Astrocyte of the cerebellum (primary cell): ENCODE data around the gene USP17L11.
"Not testable (repeated sequence)": the region's sequence is repeated elsewhere in the genome, so short reads cannot be mapped to it uniquely, and the experiment has no call there.

Experiments used
- DNase-seq: peaks from one replicate; pipeline ENCODE4 v3.0.0-alpha.2; 2011; ENCODE audit warnings: low read depth
- H3K4me3 ChIP-seq: 2 replicates; pipeline ENCODE4 v1.5.1; 2011; ENCODE audit warnings: mild to moderate bottlenecking, low read depth, low read length, moderate library complexity
- in situ Hi-C: cut with HindIII; loops from 2 replicates; pipeline ENCODE4 v1.10.0; 2017; ENCODE audit warnings: low sequenced_read_pairs

Gene USP17L11, protein sequence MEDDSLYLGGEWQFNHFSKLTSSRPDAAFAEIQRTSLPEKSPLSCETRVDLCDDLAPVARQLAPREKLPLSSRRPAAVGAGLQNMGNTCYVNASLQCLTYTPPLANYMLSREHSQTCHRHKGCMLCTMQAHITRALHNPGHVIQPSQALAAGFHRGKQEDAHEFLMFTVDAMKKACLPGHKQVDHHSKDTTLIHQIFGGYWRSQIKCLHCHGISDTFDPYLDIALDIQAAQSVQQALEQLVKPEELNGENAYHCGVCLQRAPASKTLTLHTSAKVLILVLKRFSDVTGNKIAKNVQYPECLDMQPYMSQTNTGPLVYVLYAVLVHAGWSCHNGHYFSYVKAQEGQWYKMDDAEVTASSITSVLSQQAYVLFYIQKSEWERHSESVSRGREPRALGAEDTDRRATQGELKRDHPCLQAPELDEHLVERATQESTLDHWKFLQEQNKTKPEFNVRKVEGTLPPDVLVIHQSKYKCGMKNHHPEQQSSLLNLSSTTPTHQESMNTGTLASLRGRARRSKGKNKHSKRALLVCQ

DNA sequence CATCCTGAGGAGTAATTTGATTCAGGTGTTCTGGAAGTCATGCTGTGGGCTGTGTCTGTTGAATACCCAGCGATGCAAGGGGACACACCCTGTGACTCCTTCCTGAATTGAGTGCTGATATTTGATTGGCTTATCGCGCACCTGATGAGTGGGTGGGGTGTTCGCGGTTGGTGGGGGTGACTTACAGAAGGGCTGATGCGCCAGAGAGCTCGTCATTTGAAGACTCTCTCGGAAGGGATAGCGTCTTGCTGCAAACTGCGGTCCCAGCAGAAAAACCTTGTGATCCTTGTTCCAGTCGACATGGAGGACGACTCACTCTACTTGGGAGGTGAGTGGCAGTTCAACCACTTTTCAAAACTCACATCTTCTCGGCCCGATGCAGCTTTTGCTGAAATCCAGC, at the start of gene USP17L11:
Gene USP17L11 (plus strand): TSS at position 301 of the 400 bp plus-strand sequence. CDS start 0 bp downstream, at position 301.
- DNase-seq, H3K4me3 ChIP-seq, in situ Hi-C loops: not testable (repeated sequence)

DNA sequence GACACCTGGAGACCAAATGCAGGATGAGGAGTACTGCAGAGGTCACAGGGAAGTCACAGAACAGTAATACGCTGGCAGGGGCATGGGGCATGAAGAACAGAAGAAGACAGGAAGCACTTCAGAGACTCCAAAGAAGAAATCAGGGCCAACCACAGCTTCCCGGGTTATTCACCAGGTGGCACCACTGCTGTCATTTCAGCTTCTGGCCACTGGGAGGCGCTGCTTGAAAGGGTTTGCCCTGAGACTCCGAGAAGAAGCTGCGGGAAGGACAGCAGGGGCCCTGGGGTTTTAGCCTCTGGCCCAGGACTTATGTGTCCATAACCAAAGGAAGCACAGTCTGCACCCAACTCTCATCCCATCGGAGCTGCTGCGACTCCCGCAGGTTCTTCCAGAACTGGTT, 49.2 kb upstream of the USP17L11 start:
- H3K4me3 ChIP-seq, DNase-seq, in situ Hi-C loops: not testable (repeated sequence)

DNA sequence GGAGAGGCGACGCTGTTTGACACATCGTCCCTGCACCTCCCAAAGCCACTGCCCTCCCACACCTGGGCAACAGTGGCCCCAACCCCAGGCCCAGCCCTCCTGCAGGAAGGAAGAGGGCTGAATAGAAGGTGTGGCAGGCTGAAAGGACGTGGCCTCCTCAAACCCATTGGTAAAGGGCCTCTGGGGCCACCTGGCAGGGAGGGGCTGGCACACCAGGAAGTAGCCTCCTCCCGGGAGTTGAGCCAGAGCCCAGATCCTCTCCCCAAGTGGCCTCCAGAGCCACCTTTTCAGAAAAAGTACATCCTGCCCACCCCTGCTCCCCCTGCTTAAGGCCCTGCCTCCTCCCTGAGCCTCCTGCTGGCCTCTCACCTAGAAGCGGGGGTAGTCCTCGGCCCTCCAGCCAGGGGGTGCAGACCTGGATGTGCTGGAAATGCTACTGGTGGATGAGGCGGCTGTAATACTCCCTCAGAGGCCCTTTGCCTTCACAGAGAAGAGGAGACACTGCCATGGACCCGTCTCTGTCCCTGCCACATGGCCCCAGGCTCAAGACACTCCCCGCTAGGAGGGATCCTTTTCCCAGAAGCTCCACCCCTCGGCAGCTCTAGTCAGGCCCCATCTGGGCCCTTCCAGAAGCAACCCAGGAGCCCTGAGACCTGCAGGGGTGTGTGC, 45.3 kb upstream of the USP17L11 start, which contains the start of gene FAM90A26:
Gene FAM90A26 (plus strand): TSS at position 619 of the 669 bp plus-strand sequence. CDS start 2,764 bp downstream, outside the sequence.
- DNase-seq, in situ Hi-C loops, H3K4me3 ChIP-seq: not testable (repeated sequence)

DNA sequence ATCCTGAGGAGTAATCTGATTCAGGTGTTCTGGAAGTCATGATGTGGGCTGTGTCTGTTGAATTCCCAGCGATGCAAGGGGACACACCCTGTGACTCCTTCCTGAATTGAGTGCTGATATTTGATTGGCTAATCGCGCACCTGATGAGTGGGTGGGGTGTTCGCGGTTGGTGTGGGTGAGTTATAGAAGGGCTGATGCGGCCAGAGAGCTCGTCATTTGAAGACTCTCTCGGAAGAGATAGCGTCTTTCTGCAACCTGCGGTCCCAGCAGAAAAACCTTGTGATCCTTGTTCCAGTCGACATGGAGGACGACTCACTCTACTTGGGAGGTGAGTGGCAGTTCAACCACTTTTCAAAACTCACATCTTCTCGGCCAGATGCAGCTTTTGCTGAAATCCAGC, 4.8 kb upstream of the USP17L11 start, which contains the start of gene USP17L10:
Gene USP17L10 (plus strand): TSS at position 301 of the 400 bp plus-strand sequence. CDS start 0 bp downstream, at position 301.
- in situ Hi-C loops, DNase-seq, H3K4me3 ChIP-seq: not testable (repeated sequence)

DNA sequence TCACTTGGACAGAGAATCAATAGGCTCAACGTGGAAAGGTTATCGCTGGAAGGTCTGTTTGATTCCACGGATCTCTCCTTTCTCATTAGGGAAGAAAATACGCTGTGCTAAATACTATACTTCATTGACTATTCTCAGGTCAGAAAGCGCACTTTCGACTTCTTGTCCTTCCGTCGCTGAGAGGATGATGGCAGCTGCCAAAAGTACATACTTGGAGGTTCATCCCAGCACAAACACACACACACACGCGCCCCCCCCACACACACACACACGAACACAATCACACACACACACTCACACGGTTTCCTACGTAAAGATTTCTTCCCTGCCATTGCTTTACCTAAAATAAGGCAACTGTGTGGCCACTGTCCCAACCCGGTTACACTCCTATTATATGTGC, 504 bp upstream of the USP17L11 start:
- DNase-seq, H3K4me3 ChIP-seq, in situ Hi-C loops: not testable (repeated sequence)

DNA sequence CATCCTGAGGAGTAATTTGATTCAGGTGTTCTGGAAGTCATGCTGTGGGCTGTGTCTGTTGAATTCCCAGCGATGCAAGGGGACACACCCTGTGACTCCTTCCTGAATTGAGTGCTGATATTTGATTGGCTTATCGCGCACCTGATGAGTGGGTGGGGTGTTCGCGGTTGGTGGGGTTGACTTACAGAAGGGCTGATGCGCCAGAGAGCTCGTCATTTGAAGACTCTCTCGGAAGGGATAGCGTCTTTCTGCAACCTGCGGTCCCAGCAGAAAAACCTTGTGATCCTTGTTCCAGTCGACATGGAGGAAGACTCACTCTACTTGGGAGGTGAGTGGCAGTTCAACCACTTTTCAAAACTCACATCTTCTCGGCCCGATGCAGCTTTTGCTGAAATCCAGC, 4.6 kb downstream of the USP17L11 start, which contains the start of gene USP17L12:
Gene USP17L12 (plus strand): TSS at position 301 of the 400 bp plus-strand sequence. CDS start 0 bp downstream, at position 301.
- DNase-seq, H3K4me3 ChIP-seq, in situ Hi-C loops: not testable (repeated sequence)

DNA sequence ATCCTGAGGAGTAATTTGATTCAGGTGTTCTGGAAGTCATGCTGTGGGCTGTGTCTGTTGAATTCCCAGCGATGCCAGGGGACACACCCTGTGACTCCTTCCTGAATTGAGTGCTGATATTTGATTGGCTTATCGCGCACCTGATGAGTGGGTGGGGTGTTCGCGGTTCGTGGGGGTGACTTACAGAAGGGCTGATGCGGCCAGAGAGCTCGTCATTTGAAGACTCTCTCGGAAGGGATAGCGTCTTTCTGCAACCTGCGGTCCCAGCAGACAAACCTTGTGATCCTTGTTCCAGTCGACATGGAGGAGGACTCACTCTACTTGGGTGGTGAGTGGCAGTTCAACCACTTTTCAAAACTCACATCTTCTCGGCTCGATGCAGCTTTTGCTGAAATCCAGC, 9.4 kb downstream of the USP17L11 start, which contains the start of gene USP17L13:
Gene USP17L13 (plus strand): TSS at position 301 of the 400 bp plus-strand sequence. CDS start 0 bp downstream, at position 301.
- DNase-seq, H3K4me3 ChIP-seq, in situ Hi-C loops: not testable (repeated sequence)

DNA sequence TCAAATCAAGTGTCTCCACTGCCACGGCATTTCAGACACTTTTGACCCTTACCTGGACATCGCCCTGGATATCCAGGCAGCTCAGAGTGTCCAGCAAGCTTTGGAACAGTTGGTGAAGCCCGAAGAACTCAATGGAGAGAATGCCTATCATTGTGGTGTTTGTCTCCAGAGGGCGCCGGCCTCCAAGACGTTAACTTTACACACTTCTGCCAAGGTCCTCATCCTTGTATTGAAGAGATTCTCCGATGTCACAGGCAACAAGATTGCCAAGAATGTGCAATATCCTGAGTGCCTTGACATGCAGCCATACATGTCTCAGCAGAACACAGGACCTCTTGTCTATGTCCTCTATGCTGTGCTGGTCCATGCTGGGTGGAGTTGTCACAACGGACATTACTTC, 15.0 kb downstream of the USP17L11 start:
- DNase-seq, H3K4me3 ChIP-seq, in situ Hi-C loops: not testable (repeated sequence)

DNA sequence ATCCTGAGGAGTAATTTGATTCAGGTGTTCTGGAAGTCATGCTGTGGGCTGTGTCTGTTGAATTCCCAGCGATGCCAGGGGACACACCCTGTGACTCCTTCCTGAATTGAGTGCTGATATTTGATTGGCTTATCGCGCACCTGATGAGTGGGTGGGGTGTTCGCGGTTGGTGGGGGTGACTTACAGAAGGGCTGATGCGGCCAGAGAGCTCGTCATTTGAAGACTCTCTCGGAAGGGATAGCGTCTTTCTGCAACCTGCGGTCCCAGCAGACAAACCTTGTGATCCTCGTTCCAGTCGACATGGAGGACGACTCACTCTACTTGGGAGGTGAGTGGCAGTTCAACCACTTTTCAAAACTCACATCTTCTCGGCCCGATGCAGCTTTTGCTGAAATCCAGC, 18.9 kb downstream of the USP17L11 start, which contains the start of gene USP17L15:
Gene USP17L15 (plus strand): TSS at position 301 of the 400 bp plus-strand sequence. CDS start 0 bp downstream, at position 301.
- H3K4me3 ChIP-seq, DNase-seq, in situ Hi-C loops: not testable (repeated sequence)

DNA sequence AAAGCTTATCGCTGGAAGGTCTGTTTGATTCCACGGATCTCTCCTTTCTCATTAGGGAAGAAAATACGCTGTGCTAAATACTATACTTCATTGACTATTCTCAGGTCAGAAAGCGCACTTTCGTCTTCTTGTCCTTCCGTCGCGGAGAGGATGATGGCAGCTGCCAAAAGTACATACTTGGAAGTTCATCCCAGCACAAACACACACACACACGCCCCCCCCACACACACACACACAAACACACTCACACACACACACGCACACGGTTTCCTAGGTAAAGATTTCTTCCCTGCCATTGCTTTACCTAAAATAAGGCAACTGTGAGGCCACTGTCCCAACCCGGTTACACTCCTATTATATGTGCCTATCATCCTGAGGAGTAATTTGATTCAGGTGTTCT, 23.3 kb downstream of the USP17L11 start:
- in situ Hi-C loops, DNase-seq, H3K4me3 ChIP-seq: not testable (repeated sequence)

DNA sequence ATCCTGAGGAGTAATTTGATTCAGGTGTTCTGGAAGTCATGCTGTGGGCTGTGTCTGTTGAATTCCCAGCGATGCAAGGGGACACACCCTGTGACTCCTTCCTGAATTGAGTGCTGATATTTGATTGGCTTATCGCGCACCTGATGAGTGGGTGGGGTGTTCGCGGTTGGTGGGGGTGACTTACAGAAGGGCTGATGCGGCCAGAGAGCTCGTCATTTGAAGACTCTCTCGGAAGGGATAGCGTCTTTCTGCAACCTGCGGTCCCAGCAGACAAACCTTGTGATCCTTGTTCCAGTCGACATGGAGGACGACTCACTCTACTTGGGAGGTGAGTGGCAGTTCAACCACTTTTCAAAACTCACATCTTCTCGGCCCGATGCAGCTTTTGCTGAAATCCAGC, 28.4 kb downstream of the USP17L11 start, which contains the start of gene USP17L17:
Gene USP17L17 (plus strand): TSS at position 301 of the 400 bp plus-strand sequence. CDS start 0 bp downstream, at position 301.
- H3K4me3 ChIP-seq, DNase-seq, in situ Hi-C loops: not testable (repeated sequence)

DNA sequence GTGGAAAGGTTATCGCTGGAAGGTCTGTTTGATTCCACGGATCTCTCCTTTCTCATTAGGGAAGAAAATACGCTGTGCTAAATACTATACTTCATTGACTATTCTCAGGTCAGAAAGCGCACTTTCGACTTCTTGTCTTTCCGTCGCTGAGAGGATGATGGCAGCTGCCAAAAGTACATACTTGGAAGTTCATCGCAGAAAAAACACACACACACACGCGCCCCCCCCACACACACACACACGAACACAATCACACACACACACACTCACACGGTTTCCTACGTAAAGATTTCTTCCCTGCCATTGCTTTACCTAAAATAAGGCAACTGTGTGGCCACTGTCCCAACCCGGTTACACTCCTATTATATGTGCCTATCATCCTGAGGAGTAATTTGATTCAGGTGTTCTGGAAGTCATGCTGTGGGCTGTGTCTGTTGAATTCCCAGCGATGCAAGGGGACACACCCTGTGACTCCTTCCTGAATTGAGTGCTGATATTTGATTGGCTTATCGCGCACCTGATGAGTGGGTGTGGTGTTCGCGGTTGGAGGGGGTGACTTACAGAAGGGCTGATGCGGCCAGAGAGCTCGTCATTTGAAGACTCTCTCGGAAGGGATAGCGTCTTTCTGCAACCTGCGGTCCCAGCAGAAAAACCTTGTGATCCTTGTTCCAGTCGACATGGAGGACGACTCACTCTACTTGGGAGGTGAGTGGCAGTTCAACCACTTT, 32.9 kb downstream of the USP17L11 start, which contains the start of gene USP17L18:
Gene USP17L18 (plus strand): TSS at position 678 of the 728 bp plus-strand sequence. CDS start 0 bp downstream, at position 678.
- in situ Hi-C loops, DNase-seq, H3K4me3 ChIP-seq: not testable (repeated sequence)

DNA sequence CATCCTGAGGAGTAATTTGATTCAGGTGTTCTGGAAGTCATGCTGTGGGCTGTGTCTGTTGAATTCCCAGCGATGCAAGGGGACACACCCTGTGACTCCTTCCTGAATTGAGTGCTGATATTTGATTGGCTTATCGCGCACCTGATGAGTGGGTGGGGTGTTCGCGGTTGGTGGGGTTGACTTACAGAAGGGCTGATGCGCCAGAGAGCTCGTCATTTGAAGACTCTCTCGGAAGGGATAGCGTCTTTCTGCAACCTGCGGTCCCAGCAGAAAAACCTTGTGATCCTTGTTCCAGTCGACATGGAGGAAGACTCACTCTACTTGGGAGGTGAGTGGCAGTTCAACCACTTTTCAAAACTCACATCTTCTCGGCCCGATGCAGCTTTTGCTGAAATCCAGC, 37.9 kb downstream of the USP17L11 start, which contains the start of gene USP17L19:
Gene USP17L19 (plus strand): TSS at position 301 of the 400 bp plus-strand sequence. CDS start 0 bp downstream, at position 301.
- in situ Hi-C loops, H3K4me3 ChIP-seq, DNase-seq: not testable (repeated sequence)

DNA sequence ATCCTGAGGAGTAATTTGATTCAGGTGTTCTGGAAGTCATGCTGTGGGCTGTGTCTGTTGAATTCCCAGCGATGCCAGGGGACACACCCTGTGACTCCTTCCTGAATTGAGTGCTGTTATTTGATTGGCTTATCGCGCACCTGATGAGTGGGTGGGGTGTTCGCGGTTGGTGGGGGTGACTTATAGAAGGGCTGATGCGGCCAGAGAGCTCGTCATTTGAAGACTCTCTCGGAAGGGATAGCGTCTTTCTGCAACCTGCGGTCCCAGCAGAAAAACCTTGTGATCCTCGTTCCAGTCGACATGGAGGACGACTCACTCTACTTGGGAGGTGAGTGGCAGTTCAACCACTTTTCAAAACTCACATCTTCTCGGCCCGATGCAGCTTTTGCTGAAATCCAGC, 42.6 kb downstream of the USP17L11 start, which contains the start of gene USP17L20:
Gene USP17L20 (plus strand): TSS at position 301 of the 400 bp plus-strand sequence. CDS start 0 bp downstream, at position 301.
- DNase-seq, in situ Hi-C loops, H3K4me3 ChIP-seq: not testable (repeated sequence)

DNA sequence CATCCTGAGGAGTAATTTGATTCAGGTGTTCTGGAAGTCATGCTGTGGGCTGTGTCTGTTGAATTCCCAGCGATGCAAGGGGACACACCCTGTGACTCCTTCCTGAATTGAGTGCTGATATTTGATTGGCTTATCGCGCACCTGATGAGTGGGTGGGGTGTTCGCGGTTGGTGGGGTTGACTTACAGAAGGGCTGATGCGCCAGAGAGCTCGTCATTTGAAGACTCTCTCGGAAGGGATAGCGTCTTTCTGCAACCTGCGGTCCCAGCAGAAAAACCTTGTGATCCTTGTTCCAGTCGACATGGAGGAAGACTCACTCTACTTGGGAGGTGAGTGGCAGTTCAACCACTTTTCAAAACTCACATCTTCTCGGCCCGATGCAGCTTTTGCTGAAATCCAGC, 47.4 kb downstream of the USP17L11 start, which contains the start of gene USP17L21:
Gene USP17L21 (plus strand): TSS at position 301 of the 400 bp plus-strand sequence. CDS start 0 bp downstream, at position 301.
- in situ Hi-C loops, DNase-seq, H3K4me3 ChIP-seq: not testable (repeated sequence)
